Peyer's patch (tissue), 4 donors: ENCODE data around the gene MOCS2.

Experiments used
- CTCF ChIP-seq, 6 experiments: fragments of 450-650 bp in 4 of 6; fragments of 200-600 bp in 2 of 6; sonication (generic) in 1 of 6; IDR thresholded peaks; one replicate each; pipeline ENCODE4 v1.5.1; 2017 to 2019; ENCODE audit warnings: antibody characterized with exemption in 6 of 6, mild to moderate bottlenecking in 3 of 6, moderate library complexity in 1 of 6
- POLR2A ChIP-seq, 2 donors: fragments of 450-650 bp; IDR thresholded peaks; one replicate each; pipeline ENCODE4 v1.5.1; 2017; ENCODE audit warnings: antibody characterized with exemption in 2 of 2, mild to moderate bottlenecking in 2 of 2, moderate library complexity in 2 of 2

GRCh38 chr5:53133020-53133419 is 23.5 kb upstream of the MOCS2 start:
- no peak for TF ChIP-seq POLR2A (IDR thresholded peaks at IDR 0.05)
- no peak for TF ChIP-seq CTCF (IDR thresholded peaks at IDR 0.05)
